Endometrial microvascular endothelial cells (primary cell): ENCODE results near the gene UBE2E1. TPM values are rescaled to one million over a fixed set of nuclear protein-coding genes. Genes with fewer than 3 reads are reported as not detected.

ENCODE experiments used
- in situ Hi-C: cut with HindIII; loops from 2 replicates; pipeline ENCODE4 v1.10.0; 2017; ENCODE audit warnings: low sequenced_read_pairs, low pct_unique_long_range_greater_than_20kb; ENCODE audit errors: inconsistent ontology term
- total RNA-seq: library from RNA; depleted of rRNA; stranded (reverse); fragments of >200 nt; gene quantifications from one replicate; pipeline ENCODE4 v1.2.3, GENCODE V29; 2015; ENCODE audit errors: inconsistent ontology term

Gene UBE2E1
- total RNA-seq, 1 donor from 2014 or later: 151 TPM

DNA sequence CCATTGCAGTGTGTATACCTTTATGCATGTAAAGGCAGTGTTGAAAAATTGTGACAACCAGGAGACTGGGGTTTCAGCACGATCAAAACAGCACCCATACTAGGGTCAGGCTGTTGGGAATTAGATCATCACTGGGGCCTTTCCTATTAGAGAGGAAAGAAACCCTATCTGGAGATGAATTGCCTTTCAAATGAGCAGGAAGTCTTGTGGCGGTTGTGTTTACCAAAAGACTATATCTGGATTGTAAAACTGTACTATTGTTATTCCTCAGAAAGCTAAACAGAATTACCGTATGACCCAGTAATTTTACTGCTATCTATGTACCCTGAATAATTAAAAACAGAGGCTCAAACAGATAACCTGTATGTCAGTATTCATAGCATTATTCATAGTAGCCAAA, 10.1 kb downstream of the UBE2E1 start:
- in situ Hi-C loops: no loop called here

DNA sequence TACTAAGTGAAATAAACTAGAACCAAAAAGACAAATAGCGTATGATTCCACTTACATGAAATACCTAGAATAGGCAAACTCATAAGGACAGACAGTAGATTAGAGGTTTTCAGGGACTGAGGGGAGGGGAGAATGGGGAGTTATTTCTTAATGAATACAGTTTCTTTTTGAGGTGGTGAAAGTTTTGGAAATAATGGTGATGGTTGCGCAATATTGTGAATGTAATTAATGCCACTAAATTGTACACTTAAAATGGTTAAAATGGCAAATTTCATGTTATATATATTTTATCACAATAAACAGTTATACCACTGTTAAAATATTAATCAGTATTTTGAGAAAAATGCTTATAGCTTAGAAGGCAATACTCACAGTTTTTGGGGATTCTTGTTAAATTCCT, 11.0 kb downstream of the UBE2E1 start:
- in situ Hi-C loops: no loop called here

DNA sequence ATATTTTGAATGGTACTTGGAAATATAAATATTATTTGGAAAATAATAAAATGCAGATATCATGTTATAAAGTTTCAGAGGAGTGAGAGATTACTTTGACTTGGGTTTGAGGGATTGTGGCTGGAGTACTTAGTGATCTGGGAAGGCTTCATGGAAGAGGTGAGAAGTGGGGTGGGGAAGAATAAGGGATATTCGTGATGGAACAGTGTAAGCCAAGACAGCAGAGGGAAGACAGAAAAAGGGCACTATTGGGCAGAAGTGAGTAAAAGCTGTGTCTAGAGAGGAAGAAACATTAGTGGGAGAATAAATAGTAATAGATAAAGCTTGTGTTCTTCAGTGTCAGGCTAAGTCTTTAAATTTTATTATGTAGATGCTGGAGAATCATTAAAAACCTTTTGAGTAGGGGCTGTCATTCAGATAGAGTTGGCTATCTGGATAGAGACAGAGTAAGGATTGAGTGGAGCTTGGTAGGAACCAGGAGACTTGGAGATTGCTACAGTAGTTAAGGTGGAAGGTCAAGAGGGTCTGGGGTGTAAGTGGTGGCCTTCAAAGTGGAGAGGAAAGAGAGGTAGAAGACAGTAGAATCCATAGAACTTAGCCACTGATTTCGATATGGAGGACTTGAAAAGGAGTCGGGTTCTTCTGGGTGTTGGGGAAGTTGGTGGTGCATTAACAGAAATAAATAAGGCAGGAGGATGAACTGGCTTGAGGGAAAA, 11.9 kb downstream of the UBE2E1 start:
- in situ Hi-C loops: no loop called here

DNA sequence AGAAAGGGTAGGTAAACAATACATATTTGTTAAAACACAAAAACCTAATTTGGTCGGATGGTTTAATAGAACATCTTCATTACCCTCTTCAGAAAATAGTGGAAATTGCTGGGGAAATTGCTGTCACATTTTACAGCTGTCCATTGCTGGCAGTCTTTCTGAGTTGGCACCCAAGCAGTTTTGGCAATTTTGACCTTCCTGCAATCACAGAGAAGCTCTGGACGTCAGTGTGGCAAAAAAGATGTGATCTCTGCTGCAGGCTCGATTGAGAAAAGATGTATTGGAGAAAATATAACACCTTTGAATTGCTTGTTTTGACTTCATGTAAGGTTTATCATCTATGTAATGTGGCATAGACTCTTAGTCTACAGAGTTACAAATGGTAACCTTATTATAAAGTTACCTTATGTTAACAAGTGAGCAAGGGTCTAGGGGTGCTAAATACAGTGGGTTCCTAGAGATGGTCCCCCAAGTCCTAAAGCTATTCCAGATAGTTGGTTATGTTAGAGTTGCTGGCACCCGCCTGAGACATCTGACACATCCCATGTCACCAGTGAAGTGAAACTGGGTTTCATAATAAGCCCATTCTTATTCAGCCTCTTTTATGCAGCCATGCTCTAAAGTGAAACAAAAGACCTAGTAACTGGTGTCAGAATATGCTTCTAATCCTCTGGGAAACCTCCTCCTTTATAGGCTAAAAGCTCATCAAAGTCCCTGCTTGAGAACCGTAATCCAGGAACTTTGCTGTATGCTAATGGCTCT, 14.0 kb downstream of the UBE2E1 start:
- in situ Hi-C loops: no loop called here

DNA sequence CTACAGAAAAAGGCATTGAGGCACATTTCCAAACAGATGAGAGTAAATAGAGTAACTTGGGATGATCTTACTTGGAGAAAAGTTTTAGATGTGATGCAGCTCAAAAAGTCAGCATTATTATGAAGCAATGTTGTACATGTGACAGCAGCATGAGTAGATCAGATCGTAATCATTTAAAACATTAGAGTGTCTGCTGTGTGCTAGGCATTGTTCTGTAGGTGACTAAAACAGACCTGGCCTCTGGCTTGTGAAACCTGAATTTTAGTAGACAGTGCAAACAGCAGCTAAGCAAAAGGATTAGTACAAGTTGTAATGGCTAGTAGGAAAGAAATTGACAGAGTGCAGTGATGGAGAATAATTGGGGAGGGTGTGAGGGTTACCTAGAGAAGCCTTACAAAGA, 15.1 kb downstream of the UBE2E1 start:
- in situ Hi-C loops: no loop called here

DNA sequence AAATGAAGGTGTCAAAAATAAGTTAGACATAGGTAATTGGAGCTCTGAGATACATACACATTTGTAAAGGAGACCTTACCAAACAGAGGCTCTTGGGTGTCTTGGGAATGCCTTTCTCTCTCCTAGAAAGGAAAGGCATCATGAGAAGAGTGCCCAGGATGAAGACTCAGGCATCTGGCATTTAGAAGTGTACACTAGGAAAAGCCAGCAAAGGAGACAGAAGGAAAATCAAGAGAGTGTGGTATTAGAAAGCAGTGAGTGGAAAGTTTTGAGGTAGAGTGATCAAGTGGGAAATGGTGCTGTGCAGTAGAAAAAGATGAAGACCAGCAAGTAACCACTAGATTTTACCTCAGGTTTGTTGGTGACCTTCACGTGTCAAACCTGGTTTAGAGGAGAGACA, 16.1 kb downstream of the UBE2E1 start:
- in situ Hi-C loops: no loop called here

DNA sequence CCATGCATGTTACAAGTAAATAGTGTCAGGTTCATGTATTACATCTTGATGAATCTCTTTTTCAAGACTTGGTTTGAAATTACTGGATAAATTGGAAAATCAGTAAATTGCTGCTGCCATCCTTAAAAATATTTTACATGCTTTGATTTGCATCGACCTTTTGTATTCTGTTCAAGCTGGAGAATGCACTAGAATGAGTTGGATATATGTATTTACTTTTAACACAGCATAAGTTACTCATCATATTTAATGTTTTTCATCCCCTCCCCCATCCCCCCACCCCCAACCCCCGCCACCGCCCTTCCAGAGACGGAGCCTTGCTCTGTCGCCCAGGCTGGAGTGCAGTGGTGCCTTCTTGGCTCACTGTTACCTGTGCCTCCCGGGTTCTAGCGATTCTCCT, 16.8 kb downstream of the UBE2E1 start:
- in situ Hi-C loops: no loop called here

DNA sequence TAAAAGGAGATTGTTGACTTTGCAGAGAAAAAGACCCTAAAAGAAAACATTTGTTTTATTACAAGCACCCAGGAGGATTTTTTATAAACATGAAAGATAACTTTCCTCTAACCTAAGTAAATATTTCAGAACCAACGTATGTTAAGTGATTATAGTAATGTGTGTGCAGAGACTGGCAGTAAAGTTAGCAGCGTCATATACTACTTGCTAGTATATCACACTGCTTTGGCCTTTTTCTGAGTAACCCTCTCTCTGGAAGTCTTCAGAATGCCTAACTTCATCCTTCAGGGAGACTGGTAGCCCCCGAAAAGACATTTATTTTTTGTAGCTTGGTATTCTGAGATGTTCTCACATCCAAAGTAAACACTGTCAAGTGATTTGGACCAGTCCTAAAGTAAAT, 17.9 kb downstream of the UBE2E1 start:
- in situ Hi-C loops: no loop called here

DNA sequence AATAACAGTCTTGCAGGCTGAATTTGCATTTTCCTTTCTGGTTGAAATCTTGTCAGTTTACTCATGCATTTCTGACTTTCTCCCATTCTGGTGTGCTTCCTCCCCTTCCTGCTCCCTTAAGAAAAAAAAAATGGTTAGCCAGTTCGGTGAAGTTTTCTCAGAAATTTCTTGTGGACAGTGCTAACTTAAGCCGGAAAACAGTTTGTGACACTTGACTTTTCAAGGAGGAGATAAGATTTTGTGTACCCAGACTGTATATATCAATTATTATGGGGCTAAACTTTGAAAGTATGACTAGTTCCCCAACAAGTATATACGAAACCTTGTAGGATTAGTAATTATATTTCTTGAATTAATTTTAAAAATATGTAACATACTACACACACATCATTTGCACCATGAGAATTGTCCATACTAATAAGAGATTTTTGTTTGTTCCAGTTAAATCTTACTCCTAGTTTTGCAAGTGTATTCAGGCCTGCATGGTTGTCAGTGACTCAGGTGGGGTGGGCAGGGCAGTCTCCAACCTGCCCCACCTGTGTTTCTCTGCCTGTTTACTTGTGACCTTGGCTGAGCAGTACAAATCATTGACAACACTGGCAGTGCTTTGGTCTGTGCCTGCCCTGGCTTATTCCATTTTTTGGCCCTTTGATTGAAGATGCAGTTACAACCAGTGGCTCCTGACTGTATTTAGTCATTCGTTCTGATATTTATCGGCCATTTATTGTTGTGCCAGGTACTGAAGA, 19.1 kb downstream of the UBE2E1 start:
- in situ Hi-C loops: no loop called here

DNA sequence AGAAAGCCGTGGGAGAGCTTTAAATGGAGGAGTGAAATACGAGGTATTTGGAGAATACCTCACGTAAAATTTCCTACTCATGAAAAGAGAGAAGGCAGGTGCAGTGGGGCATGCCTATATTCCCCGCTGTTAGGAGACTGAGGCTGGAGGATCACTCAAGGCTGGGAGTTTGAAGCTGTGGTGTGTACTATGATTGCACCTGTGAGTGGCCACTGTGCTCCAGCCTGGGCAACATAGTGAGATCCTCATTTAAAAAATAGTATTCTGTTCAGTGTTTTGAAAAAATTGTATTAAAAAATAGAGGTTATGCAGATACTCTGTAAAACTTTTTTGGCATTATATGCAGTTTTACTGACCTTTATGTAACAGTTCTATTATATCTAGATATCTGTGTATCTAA, 20.0 kb downstream of the UBE2E1 start:
- in situ Hi-C loops: no loop called here

DNA sequence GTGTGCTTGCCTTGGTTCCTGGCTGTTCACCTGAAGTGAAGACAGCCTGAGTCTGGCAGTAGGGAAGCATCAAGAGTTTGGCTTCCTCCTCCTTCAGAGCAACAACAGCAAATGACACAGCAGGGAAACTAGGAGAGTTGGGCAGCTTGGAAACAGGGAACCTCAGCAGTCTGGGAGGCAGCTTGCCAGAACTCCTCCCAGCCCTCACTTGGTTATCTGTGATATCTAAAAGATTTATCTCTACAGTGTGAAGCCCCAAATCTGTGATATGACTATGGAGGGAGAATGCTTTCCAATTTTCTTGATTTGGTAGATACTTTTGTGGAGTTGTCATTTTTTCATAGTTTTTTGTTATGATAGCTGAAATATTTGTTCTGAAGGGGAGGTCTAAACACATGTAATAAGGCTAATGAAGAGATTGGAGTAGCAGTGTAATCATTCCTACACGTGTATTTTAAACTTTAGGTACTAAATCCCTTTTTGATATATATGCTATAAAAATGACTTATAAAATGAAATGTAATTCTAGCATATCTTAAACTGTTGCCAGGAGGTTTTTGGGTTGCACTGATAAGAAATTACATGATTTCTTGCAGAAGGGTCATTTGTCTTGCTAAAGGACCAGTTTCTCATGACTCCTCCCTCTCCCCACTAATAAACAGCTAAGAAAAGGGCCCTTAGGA, 20.8 kb downstream of the UBE2E1 start:
- in situ Hi-C loops: no loop called here

DNA sequence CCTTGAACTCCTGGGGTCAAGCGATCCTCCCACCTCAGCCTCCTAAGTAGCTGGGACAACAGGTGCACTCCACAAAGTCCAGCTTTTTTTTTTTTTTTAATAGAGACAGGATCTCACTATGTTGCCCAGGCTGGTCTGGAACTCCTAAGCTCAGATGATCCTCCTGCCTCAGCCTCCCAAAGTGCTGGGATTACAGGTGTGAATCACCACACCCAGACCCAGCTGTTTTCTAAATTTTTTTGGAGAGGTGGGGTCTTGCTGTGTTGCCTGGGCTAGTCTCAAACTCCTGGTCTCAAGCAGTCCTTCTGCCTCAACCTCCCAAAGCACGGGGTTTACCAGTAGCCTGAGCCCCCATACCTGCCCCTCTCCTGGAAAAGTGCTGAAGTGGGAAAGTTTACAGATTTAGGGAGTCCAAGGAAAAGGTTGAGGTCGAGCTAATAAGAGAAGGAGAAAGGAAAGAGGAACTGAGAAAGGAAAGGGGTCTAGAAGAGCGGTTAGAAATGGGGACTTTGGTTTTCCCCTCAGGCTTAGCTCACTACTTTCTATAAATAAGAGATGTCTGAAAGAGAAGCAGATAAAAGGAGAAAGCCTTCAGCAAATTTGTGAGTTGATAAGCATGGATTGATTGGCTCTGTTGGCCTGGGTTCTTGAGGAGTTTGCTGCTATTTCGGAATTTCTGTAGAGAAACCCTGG, 23.6 kb downstream of the UBE2E1 start:
- in situ Hi-C loops: no loop called here

DNA sequence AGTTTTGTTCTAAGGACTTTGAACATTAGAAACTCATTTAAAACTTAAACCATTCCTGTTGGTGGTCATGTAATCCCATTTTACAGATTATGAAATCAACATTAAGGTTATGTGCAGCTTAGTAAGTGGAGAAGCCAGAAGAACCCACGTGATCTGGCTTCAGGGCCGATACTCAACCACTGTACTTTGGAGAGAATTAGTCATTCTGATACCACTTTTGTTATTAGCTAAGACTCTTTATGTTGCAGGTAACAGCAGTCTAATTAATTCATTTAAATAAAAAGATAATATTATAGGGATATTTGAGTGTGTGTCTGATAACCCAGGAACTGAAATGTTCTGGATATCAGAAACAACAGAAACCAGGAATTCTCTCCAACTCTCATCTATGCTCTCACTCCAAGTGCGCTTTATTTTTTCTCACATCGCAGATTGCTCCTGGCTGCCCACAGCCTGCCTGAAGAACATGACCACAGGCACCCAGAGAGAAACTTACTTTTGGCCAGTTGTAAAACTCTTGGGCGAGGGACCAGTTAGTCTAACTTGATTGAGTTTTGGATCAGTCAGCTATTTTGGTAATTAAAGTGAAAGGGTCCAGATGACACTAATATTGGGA, 25.2 kb downstream of the UBE2E1 start:
- in situ Hi-C loops: no loop called here

DNA sequence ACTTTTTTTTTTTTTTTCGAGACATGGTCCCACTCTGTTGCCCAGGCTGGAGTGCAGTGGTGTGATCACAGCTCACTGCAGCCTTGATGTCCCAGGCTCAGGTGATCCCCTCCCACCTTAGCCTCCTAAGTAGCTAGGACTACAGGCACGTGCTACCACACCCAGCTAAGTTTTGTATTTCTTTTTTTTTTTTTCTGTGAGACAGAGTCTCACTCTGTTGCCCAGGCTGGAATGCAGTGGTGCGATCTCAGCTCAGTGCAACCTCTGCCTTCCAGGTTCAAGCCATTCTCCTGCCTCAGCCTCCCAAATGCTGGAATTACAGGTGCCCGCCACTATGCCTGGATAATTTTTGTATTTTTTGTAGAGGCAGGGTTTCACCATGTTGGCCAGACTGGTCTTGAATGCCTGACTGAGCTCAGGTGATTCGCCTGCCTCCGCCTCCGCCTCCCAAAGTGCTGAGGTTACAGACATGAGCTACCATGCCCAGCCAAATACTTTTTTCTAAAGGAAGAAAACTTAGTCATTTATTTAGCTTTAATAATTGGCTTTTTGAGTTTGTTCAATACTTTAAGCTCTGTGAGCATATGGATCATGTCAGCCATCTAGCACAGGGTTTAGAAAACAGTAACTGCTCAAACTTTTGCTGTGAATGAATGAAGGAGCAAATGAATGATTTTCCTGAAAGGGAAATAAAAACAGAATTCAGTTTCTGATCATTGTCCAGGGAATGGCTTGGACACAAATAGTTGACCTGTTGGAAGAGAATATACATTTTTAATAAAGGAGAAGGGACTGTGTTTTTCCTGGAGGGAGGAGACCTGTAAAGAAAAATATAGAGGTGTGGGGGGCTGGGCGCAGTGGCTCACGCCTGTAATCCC, 26.0 kb downstream of the UBE2E1 start:
- in situ Hi-C loops: no loop called here

DNA sequence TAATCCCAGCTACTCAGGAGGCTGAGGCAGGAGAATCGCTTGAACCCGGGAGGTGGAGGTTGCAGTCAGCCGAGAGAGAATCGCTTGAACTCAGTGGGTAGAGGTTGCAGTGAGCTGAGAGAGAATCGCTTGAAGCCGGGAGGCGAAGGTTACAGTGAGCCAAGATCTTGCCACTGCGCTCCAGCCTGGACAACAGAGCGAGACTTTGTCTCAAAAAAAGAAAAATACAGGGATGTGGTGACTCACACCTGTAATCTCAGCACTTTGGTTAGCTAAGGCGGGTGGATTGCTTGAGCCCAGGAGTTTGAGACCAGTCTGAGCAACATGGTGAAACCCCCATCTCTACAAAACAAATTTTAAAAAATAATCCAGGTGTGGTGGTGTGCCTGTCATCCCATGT, 26.8 kb downstream of the UBE2E1 start:
- in situ Hi-C loops: no loop called here

DNA sequence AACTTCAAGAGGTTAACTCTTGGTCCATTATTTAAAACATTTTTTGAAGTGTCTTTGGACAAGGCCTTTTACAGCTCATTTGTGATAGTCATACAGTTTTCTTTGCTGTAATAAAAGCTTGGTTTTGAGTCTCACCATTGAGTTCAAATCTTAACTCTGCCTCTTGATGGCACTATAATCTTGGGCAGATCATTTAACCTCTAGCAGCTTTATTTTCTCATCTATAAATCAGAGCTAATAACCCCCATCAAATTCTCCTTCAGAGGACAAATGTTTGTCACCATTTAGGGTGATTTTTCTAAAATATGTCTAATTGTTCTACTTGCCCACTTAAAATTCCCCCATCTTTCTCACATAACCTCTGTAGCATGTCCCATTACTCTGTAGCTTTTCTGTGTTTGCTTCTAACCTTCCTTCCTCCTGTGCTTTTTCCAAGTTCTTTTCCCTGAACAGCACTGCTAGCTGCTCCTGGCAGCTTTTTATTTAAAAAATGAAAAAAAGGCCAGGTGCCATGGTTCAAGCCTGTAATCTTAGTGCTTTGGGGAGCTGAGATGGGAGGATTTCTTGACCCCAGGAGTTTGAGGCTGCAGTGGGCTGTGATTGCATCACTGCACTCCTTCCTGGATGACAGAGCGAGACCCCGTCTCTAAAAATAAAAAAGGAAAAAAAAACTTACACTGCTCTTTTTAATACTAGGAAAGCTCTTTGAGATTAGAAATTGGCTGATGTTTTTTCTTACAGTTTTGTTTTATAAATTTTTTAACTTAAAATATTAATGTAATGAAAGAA, 28.5 kb downstream of the UBE2E1 start:
- in situ Hi-C loops: no loop called here

DNA sequence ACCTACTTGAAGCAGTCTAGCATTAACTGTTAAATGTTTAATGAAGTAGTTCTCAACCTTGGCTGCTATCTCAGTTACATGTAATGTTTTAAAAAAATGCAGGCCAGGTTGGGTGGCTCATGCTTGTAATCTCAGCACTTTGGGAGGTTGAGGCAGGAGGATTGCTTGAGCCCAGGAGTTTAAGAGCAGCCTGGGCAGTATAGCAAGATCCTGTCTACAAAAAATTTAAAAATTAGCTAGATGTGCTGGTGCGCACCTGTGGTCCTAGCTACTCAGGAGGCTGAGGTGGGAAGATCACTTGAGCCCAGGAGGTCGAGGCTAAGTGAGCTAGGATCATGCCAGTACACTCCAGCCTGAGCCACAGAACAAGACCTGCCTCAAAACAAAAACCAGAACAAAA, 29.3 kb downstream of the UBE2E1 start:
- in situ Hi-C loops: no loop called here
